ENCODE measurements around the gene BIK.

The BIK gene

DNA sequence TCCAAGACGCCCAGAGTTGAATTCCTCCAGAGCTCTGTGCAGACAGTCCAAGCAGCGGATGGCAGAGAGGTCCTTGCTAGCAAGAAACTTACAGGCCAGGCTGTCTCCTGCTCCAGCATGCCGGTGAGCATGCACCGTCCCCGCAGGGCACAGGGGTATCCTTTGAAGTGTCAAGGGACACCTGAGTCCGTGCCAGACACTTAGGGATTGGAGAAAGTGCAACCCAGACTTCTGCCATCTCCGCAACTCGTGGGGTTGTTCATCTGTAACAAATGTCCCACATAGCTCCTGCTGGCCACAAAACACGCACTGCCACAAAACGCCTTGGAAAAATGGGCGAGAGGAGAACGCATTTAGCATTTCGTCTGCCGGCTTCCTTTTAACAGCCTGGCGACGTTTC is 54.1 kb downstream of the BIK start:
- no peak for FAIRE-seq

DNA sequence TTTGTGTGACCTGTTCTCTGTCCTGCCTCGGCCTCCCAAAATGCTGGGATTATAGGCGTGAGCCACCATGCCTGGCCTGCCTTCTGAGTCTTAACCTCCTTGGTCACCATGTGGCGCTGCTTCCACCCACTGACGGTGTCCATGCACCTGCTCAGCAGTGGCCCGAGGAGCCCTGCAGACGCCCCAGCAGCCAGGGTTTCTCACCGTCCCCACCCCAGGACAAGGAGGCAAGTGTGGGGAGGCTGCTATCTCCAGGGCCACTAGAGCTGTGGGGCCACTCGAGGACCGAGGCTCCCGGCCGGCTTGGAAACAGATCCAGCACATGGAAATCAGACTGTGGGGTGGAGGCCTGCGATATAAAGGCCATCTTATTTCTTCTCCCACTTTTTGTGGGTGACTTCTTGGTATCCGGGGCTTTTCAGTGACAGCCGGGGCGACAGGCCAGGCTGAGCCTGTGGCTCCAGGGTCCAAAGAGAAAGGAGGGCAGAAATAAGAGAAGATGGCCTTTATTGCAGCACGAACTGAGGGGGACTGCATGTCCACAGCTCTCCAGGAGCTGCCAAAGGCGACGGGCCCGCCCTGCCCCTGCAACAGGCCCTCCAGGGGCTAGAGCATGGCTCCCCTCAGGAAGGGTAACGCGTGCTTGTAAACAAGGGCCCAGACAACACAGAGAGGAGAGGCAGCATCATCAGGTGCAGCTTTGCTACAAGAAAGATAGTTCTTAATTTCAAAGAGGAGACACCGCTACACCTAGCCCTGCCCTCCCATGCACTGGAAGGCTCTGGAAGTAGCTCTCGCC is 55.8 kb downstream of the BIK start:
- no peak for FAIRE-seq

DNA sequence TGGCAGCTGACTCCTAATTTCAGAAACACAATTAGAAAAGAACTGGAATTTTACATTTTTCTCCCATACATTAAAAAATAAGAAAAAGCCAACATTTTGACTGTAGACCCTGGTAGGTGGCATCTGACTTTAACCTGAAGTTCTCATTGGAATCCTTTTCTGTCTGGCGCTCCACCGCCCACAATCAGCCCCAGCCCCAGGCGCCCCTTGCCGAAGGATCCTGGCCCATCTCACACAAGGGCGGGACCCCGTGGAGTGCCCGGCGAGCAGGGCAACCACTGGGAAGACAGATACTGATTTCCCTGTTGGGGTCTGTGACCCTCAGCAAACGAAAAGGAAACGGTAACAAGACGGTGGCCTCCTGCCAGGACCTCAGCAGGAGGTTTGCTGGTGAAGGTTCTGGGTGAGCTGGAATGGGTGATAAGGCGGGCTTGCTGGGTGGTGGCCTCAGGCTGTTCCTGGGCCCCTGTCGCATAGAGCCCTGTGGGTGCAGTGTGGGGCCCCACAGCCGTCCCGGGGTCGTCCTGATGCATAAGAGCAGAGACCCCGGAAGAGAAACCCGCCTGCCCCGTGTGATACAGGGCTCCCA is 56.5 kb downstream of the BIK start:
- FAIRE-seq, result no peak

DNA sequence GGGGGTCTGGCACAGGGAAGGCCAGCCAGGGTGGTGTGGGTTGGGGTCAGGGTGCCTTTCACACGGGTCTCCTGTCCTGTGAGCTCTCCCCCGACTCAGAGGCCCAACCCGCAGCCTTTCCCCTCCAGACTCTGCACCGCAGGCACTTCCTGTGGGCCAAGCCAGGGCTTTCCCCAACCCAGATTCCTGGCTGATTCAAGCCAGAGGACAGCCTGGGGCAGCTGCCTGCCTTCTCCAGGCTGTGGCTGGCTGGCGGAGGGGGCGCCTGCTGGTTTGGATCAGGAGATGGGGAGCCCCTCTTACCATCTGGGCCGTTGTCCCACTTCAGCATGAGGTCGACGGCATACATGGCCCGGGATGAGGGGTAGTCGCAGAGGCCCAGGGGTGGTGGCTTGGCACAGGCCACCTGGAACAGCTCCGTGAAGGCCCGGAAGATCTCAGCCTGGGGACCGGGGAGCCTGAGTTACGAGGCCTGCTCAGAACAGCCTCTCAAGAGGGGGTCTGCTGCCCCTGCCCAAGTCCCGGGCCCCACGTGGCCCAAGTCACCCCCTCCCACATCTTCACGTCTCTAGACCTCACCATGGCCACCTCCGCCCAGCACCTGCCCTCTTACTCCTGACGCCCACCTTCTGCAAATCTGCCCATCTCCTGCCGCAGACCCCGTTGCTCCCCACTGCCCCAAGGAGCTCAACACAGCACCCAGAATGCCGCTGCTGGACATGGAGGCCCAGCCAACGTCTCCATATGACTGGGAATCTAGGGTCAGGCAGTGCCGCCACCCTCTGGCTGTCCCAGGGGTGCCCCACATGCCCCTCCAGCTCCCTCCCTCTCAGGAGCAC is 58.1 kb downstream of the BIK start:
- FAIRE-seq, result no peak

DNA sequence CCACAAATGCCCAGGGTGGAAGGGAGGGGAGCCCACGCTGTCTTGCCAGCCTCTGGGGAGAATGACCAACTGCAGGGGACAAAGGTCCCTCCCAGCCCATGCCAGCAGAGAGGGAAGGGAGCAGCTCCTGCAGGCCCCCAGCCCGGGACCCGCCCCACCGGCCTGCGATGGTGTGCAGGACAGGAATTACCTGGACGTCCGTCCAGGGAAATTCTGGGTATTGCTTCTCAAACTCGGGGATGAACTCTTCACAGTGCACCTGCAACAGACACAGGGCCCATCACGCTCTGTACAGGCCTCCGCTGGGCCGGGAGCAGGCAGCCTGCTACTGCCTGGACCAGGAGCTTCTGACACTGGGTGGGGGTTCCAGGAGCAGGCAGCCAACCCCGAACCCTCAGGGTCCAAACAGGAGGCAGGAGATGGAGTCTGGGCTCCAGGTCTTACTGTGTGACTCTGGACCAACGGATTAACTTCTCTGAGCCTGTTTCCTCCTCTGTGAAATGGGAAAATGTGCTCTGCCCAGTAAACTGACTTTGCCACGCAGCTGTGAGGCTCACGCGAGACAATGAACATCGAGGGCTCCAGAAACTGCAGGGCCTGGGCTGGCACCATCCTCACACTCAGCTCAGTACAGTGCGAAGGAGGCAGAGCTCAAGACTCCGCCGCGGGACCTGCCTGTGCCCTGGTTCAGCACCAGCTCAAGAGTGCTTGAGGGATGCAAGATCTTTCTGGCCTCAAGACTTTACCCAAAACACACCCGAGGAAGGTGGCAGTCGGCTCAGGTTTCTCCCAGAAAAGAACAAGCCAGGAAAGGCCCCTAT is 59.0 kb downstream of the BIK start:
- FAIRE-seq, result no peak

DNA sequence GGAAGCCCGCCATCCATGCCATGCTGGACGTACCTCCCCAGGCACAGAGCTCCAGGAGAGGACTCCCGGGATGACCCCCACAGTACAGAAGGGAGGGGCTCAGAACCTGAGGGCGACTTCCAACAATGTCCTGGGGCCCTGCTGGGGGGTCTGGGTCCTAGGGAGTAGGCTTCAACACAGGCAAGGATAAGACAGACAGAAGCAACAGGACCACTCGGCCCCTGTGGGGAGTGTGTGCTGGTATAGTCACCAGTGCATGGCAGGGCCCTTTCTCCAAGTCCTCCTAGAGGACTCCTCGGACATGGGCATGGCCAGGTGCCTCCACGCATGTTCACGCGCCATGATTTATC is 59.6 kb downstream of the BIK start:
- no peak for FAIRE-seq

DNA sequence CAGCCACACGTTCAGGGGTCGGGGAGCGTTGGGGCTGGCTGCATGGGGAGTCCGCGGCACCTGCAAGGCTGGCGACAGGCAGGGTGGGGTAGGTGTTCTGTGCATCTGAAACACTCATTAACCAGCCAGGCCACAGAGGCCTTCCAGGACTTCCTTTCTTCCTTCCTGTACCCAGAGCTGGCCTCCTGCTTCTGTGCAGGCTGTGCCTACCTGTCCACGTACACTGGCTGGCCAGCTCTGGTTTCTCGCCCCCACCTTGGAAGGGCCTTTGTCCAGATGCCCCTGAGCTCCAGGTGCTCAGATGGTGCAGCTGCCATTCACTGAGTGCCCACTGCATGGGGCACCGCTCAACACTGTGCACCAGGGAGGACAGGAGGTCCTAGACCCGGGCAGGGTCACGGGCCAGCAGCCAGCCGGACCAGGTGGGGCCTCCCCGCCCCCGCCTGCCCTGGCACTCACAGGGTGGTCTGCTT is 60.5 kb downstream of the BIK start:
- no peak for FAIRE-seq

DNA sequence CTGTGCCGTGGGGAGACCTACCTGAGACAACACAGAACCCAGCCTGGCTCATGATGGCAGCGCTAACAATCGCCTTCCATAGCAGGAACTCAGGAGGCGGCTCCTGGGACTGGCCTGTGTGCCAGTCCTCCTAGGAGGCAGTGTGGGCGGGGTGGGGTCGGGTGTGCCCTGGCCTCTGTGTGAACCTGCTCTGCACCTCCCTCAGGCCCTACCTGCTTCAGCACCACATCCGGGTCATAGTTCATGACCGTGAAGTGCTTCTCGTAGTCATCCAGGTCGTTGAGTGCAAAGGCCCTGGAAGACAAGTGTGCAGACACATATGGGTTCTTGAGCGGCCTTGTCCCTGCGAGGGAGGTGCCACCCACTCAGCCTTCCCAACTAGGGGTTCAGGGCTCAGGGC is 61.1 kb downstream of the BIK start:
- no peak for FAIRE-seq

DNA sequence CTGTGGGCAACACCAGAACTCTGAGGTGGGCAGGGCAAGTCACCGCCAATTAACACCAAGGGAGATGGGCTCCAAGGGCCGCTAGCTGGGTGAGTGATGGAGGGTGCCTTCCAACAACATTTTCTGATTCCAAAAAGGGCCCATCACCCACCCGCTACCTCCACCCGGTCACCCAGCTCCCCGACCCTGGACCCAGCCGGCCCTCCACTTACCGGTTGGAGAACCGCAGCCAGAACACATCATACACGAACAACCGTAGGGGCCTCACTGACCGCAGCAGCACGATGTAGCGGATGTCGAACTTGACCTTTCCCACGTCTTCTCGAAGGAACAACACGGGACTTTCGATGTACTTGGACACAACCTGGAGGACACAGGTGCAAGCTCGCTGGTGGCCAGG is 61.6 kb downstream of the BIK start:
- no peak for FAIRE-seq

DNA sequence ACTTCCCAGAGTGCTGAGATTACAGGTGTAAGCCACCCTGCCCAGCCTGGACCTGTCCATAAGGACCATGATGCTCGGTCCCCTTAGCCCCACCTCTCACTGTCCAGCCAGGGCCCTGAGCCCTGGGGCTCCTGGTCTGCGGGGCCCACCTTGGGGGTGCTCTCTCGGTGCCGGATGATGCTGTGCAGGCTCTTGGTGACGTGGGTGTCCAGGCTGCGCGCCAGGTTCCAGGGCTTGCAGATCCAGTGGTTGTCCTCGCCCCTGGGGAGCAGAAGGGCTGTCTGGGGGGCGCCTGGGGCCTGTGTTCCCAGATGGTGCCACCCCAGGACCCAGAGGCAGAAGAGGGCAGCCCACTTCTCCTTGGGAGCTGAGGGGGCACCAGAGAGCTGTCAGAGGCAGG is 63.0 kb downstream of the BIK start:
- FAIRE-seq, result no peak

DNA sequence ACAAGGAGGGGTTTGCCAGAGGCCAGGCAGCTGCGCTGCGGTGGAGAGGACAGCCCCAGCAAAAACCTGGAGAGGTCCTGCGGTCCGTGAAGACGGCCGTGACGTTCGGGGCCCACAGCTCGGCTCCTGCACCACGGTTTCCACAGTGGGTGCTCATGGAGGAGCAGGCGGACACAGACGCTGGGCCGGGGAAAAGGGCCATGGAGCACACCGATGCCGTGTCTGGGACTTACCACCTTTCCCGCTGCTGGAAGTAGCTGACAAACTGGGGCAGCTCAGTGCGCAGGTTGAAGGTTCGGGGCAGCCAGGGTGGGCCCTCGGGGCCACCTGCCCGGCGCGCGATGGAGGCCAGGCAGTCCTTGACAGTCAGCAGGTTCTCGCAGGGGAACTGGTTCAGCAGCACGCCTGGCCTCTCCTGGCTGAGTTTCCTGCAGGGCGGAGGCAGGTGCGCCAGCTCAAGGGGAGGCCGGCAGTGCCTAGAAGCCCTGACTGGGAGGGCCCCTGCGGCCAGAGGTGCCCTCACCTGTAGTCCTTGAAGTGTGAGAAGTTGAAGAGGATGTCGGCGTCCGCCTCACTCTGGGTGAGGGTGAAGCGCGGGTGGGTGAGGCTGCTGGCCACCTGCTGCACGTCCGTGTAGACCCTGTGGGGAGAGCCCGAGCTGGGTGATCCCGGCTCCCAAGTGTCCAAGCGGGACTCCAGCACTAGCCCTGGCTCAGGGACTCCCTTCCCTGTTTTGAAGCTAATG is 63.6 kb downstream of the BIK start:
- FAIRE-seq, result no peak

DNA sequence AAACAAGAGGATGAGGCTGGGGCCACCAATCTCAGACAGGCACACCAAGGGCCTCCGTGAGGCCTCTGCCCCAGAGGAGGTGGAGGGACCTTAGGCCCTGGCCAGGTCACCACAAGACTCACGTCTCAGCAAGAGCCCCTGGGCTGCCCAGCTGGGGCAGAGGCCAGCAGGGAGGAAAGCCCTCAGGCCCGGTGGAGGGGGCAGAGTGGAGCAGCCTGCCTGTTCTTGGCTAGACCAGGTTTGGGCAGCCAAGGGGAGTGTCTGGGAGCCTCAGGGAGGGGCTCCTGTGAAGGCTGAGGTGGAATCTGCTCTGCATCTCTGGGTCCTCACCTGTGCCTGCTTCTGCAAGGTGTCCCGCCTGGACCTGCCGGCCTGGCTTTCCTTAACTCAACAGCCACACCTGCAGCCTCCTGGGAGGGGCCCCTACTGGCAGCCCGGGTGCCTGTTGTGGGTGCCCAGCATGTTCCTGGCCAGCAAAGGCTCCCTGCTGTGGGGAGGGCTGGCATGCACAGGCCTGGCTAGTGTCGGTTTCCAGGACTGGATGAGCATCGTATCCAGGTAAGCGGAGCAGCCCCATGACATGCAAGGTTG is 64.5 kb downstream of the BIK start:
- no peak for FAIRE-seq

DNA sequence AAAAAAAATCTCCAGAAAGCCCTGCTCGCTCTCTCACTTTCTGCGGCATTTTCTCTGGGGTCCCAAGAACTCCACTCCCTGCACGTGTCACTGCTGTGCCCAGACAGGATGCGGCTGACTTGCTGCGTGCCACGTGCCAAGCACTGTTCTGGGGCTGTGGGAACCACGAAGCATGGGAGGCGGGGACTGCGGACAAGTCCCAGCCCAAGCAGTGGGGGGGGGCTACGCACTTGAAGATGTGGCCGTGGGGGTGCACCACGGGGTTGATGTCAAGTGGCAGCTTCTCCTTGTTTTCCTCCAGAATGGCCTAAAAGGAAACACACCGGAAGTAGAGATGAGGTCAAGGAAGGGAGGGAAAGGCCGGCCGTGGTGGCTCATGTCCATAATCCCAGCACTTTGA is 65.5 kb downstream of the BIK start:
- FAIRE-seq, result no peak

DNA sequence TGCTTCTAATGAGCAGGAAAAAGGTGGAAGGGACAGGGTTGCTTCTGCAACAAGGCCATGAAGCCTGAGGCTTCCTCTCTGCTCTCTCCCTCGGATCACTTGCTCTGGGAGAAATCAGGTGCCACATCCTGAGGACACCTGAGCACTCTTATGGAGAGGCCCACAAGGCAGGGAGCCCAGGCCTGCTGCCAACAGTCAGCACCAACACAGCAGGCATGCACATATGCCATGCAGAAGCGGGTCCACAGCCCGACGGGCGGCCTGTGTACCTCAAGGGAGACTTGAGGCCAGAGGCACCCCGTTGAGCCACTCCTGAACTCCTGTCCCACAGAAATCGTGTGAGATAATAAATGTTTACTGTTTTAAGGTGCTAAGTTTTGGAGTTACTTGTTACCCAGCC is 66.9 kb downstream of the BIK start:
- FAIRE-seq, result no peak
